OCI-LY7 (cell line): ENCODE data around the gene QKI.

Experiments
- EZH2phosphoT487 ChIP-seq: fragments of 200-600 bp; sonication (generic); IDR thresholded peaks from 2 replicates; pipeline ENCODE4 v1.6.1; 2018; ENCODE audit warnings: low read depth, borderline replicate concordance, mild to moderate bottlenecking, mixed run types, antibody characterized with exemption, low read length, moderate library complexity, mixed read lengths
- TF ChIP-seq, protein P1 (sequence below): fragments of 200-600 bp; sonication (generic); conservative IDR thresholded peaks from 2 replicates; pipeline ENCODE4 v1.5.1; 2014; ENCODE audit warnings: mild to moderate bottlenecking, antibody characterized with exemption, low read length, moderate library complexity, mixed read lengths

DNA sequence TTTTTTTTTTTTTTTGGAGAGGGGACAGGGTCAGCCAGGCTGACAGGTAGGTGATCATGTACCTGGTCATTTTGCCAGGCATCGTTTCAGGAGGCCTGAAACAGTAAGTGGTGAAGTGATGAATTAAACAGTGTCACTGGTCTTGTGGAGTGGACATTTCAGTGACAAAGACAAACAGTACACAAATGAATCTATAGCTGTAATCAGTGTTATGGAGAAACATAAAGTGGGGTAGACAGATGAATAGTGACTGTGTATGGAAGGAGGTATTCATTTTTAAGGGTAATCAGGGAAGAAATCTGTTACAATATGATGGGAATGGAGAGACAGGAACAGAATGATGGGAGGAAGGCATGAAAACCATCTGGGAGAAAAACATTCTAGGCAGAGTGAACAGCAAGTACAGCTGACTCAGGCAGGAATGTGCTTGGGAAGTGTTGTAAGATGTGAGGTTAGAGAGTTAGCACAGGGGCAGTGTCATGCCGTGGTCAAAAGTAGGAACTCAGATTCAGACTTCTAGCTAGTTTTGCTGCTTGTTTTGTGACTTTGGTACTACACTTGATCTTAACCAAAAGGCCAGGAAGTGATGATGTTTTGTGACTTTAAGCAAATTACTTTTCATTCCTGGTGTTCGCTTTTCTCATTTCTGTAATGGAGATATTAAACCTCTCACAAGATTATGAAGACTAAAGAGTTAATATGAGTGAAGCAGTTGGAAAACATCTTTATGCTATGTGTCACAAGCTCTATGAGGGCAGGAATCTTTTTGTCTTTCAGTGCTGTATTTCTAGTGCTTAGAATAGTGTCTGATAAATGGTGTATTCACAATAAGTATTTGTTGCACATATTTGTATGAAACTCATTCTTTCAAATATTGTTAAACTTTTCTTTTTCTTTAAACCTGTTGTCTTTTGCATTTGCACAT is 43.4 kb downstream of the QKI start:
- TF ChIP-seq, protein P1, sequence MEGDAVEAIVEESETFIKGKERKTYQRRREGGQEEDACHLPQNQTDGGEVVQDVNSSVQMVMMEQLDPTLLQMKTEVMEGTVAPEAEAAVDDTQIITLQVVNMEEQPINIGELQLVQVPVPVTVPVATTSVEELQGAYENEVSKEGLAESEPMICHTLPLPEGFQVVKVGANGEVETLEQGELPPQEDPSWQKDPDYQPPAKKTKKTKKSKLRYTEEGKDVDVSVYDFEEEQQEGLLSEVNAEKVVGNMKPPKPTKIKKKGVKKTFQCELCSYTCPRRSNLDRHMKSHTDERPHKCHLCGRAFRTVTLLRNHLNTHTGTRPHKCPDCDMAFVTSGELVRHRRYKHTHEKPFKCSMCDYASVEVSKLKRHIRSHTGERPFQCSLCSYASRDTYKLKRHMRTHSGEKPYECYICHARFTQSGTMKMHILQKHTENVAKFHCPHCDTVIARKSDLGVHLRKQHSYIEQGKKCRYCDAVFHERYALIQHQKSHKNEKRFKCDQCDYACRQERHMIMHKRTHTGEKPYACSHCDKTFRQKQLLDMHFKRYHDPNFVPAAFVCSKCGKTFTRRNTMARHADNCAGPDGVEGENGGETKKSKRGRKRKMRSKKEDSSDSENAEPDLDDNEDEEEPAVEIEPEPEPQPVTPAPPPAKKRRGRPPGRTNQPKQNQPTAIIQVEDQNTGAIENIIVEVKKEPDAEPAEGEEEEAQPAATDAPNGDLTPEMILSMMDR: no peak
- TF ChIP-seq EZH2phosphoT487: no peak
